Neural progenitor cell (in vitro differentiated cells): ENCODE results near the gene GUCA2A. TPM values are rescaled to one million over a fixed set of nuclear protein-coding genes. Genes with fewer than 3 reads are reported as not detected.

ENCODE experiments used
- DNase-seq: peaks from one replicate; pipeline ENCODE4 v3.0.0-alpha.2; 2016; ENCODE audit warnings: low spot score
- H2AFZ ChIP-seq: fragments of 200-600 bp; sonication (generic); replicated peaks from 2 replicates; pipeline ENCODE4 v1.6.1; 2016; ENCODE audit warnings: antibody characterized with exemption
- H3F3A ChIP-seq: fragments of 200-600 bp; sonication (generic); 2 replicates; pipeline ENCODE4 v1.6.1; 2016; ENCODE audit warnings: antibody characterized with exemption, low read depth
- H3K27ac ChIP-seq: fragments of 200-600 bp; sonication (generic); 2 replicates; pipeline ENCODE4 v1.5.1; 2016; ENCODE audit warnings: mild to moderate bottlenecking
- H3K27me3 ChIP-seq: fragments of 200-600 bp; sonication (generic); 2 replicates; pipeline ENCODE4 v1.6.1; 2016; ENCODE audit warnings: mild to moderate bottlenecking, moderate library complexity
- H3K36me3 ChIP-seq: fragments of 200-600 bp; sonication (generic); 2 replicates; pipeline ENCODE4 v1.5.1; 2016
- H3K4me1 ChIP-seq: fragments of 200-600 bp; sonication (generic); 2 replicates; pipeline ENCODE4 v1.6.1; 2016; ENCODE audit warnings: mixed run types
- H3K4me2 ChIP-seq: fragments of 200-600 bp; sonication (generic); 2 replicates; pipeline ENCODE4 v1.6.1; 2016
- H3K4me3 ChIP-seq: fragments of 200-600 bp; sonication (generic); 2 replicates; pipeline ENCODE4 v1.5.1; 2016
- H3K79me2 ChIP-seq: fragments of 200-600 bp; sonication (generic); 2 replicates; pipeline ENCODE4 v1.6.1; 2016; ENCODE audit warnings: low read depth
- H3K9ac ChIP-seq: fragments of 200-600 bp; sonication (generic); 2 replicates; pipeline ENCODE4 v1.6.1; 2016
- H3K9me3 ChIP-seq: fragments of 200-600 bp; sonication (generic); 2 replicates; pipeline ENCODE4 v1.5.1; 2016; ENCODE audit warnings: low read depth
- H4K20me1 ChIP-seq: fragments of 200-600 bp; sonication (generic); 2 replicates; pipeline ENCODE4 v1.6.1; 2016; ENCODE audit warnings: low read depth
- H3K27ac Mint-ChIP-seq: 3 replicates; pipeline ENCODE4 v1.8.0; 2021; ENCODE audit warnings: mixed read lengths
- H3K27me3 Mint-ChIP-seq: 2 replicates; pipeline ENCODE4 v1.8.0; 2022; ENCODE audit warnings: low read depth, mild to moderate bottlenecking, inconsistent platforms, moderate library complexity, mixed read lengths; ENCODE audit not compliant: insufficient read depth
- H3K36me3 Mint-ChIP-seq: 3 replicates; pipeline ENCODE4 v1.8.0; 2021; ENCODE audit warnings: mixed read lengths
- H3K4me1 Mint-ChIP-seq: 3 replicates; pipeline ENCODE4 v1.8.0; 2021; ENCODE audit warnings: mixed read lengths
- H3K4me3 Mint-ChIP-seq: 3 replicates; pipeline ENCODE4 v1.8.0; 2021; ENCODE audit warnings: mild to moderate bottlenecking, moderate library complexity, mixed read lengths
- H3K9me3 Mint-ChIP-seq: 3 replicates; pipeline ENCODE4 v1.8.0; 2020; ENCODE audit warnings: mixed read lengths
- CTCF ChIP-seq: fragments of 200-600 bp; sonication (generic); IDR thresholded peaks from 2 replicates; pipeline ENCODE4 v1.5.1; 2017; ENCODE audit warnings: antibody characterized with exemption, mild to moderate bottlenecking
- EZH2 ChIP-seq: fragments of 200-600 bp; sonication (generic); IDR thresholded peaks from 2 replicates; pipeline ENCODE4 v1.6.1; 2017; ENCODE audit warnings: antibody characterized with exemption, mild to moderate bottlenecking, moderate library complexity
- EZH2phosphoT487 ChIP-seq: fragments of 200-600 bp; sonication (generic); IDR thresholded peaks from 2 replicates; pipeline ENCODE4 v1.6.1; 2017; ENCODE audit warnings: antibody characterized with exemption
- total RNA-seq: library from RNA; depleted of rRNA; stranded (reverse); fragments of >200 nt; gene quantifications from 2 replicates; pipeline ENCODE4 v1.2.3, GENCODE V29; 2015; ENCODE audit warnings: low replicate concordance

GUCA2A gene
- total RNA-seq, 1 donor from 2014 or later = not detected

DNA sequence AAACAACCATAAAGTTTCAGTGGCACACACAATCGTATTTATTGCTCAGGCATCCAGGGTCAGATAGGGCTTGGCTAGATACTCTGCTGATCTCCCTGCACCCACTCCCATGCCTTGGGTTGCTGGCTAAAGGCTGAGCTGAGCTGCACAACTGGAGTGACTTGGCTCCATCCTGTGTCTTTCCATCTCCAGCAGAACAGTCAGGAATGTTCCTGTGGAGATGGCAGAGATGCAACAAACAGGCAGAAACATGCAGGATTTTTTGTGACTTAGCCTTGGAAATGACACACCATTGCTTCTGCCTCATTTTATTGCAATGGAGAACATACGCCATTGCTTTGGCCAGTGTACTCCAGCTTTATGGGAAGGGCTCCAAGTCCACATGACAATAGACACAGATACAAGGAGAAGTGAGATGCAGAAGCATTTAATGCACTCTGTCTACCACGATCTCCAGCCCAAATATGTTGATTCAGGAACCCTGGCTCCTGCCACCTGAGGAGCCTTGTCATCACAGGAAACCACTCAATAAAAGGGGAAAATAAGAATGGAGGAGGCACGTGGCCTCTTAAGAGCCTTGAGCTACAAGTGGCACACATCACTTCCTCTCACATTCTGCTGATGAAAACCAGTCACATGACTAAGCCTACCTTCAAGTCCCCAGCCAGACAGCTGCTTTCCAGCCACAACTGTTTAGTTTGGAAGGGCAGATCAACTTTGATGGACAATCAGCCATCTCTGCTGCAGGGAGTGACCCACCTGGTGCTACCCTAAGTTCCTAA is 21.5 kb downstream of the GUCA2A start:
- peaks cover 20% of the 10 kb centered on the region for H3K4me1 Mint-ChIP-seq
- no peaks in the 10 kb centered on the region for H3K36me3 ChIP-seq
- no peaks in the 10 kb centered on the region for H4K20me1 ChIP-seq
- no peak for DNase-seq
- H3K9me3 ChIP-seq = no peaks in the 10 kb centered on the region
- H3K79me2 ChIP-seq = no peaks in the 10 kb centered on the region
- H2AFZ ChIP-seq = no peak overlapping the region
- H3K4me3 ChIP-seq = no peak overlapping the region
- H3F3A ChIP-seq = no peaks in the 10 kb centered on the region
- no peaks in the 10 kb centered on the region for H3K27me3 ChIP-seq
- no peak overlapping the region for H3K27ac Mint-ChIP-seq
- peaks cover 2% of the 10 kb centered on the region for H3K9me3 Mint-ChIP-seq
- H3K4me1 ChIP-seq = peaks cover 2% of the 10 kb centered on the region
- H3K36me3 Mint-ChIP-seq = no peaks in the 10 kb centered on the region
- H3K27me3 Mint-ChIP-seq = no peaks in the 10 kb centered on the region
- H3K4me2 ChIP-seq = no peak overlapping the region
- TF ChIP-seq EZH2 (no peak), CTCF (no peak), EZH2phosphoT487 (no peak)
- H3K4me3 Mint-ChIP-seq = no peak overlapping the region
- H3K27ac ChIP-seq = no peak overlapping the region
- no peak overlapping the region for H3K9ac ChIP-seq

- Histone ChIP-seq H3K9ac (no peak overlapping the region), H3K4me1 (peaks cover 9% of the 10 kb centered on the region), H3K4me2 (no peak overlapping the region), H3F3A (no peaks in the 10 kb centered on the region), H3K27ac (no peak overlapping the region), H4K20me1 (no peaks in the 10 kb centered on the region), H2AFZ (no peak overlapping the region), H3K4me3 (no peak overlapping the region), H3K27me3 (no peaks in the 10 kb centered on the region), H3K36me3 (no peaks in the 10 kb centered on the region), H3K79me2 (no peaks in the 10 kb centered on the region), H3K9me3 (no peaks in the 10 kb centered on the region)
- no peak for TF ChIP-seq EZH2phosphoT487
- H3K9me3 Mint-ChIP-seq = peaks cover 2% of the 10 kb centered on the region
- peaks cover 3% of the 10 kb centered on the region for H3K27me3 Mint-ChIP-seq
- no peaks in the 10 kb centered on the region for H3K36me3 Mint-ChIP-seq
- no peak overlapping the region for H3K4me3 Mint-ChIP-seq
- H3K27ac Mint-ChIP-seq = no peak overlapping the region
- DNase-seq = no peak
- peaks cover 31% of the 10 kb centered on the region for H3K4me1 Mint-ChIP-seq
These were observed 22.6 kb downstream of the GUCA2A start for GRCh38 chr1:42141978-42142377.

GRCh38 chr1:42140191-42140590 is 24.4 kb downstream of the GUCA2A start:
- H3K27me3 ChIP-seq = no peaks in the 10 kb centered on the region
- peaks cover 3% of the 10 kb centered on the region for H3K27me3 Mint-ChIP-seq
- TF ChIP-seq CTCF (no peak), EZH2 (no peak), EZH2phosphoT487 (no peak)
- DNase-seq = no peak
- no peak overlapping the region for H3K9ac ChIP-seq
- no peak overlapping the region for H3K4me3 Mint-ChIP-seq
- no peaks in the 10 kb centered on the region for H3K9me3 ChIP-seq
- H3K36me3 Mint-ChIP-seq = no peaks in the 10 kb centered on the region
- H2AFZ ChIP-seq = no peak overlapping the region
- H3K9me3 Mint-ChIP-seq = peaks cover 2% of the 10 kb centered on the region
- H4K20me1 ChIP-seq = no peaks in the 10 kb centered on the region
- peaks cover 38% of the 10 kb centered on the region for H3K4me1 Mint-ChIP-seq
- no peaks in the 10 kb centered on the region for H3K36me3 ChIP-seq
- no peak overlapping the region for H3K27ac ChIP-seq
- H3K27ac Mint-ChIP-seq = no peak overlapping the region
- H3K4me1 ChIP-seq = peaks cover 9% of the 10 kb centered on the region
- no peak overlapping the region for H3K4me3 ChIP-seq
- no peaks in the 10 kb centered on the region for H3K79me2 ChIP-seq
- H3F3A ChIP-seq = no peaks in the 10 kb centered on the region
- no peak overlapping the region for H3K4me2 ChIP-seq

DNA sequence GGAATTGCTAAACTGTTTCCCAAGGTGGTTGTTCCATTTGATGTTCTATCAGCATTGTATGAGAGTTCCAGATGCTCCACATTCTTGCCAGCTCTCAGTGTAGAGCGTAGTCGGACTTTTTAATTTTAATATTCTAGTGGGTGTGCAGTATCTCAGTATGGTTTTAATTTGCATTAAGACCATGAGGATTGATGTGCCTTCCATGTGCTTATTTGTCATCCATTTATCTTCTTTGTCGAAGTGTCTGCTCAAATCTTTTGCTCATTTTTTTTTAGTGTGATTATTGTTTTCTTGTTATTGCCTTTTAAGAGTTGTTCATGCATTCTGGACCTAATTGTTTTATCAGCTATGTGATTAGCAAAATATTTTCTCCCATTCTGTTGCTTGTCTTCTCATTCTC is 25.1 kb downstream of the GUCA2A start:
- Histone ChIP-seq H3F3A (no peaks in the 10 kb centered on the region), H3K4me2 (no peak overlapping the region), H3K36me3 (no peaks in the 10 kb centered on the region), H2AFZ (no peak overlapping the region), H3K27me3 (no peaks in the 10 kb centered on the region), H3K9me3 (no peaks in the 10 kb centered on the region), H3K4me1 (peaks cover 9% of the 10 kb centered on the region), H3K4me3 (no peak overlapping the region), H4K20me1 (no peaks in the 10 kb centered on the region), H3K79me2 (no peaks in the 10 kb centered on the region), H3K9ac (no peak overlapping the region), H3K27ac (no peak overlapping the region)
- H3K9me3 Mint-ChIP-seq = peaks cover 2% of the 10 kb centered on the region
- DNase-seq = no peak
- H3K36me3 Mint-ChIP-seq = no peaks in the 10 kb centered on the region
- peaks cover 36% of the 10 kb centered on the region for H3K4me1 Mint-ChIP-seq
- no peak for TF ChIP-seq EZH2
- no peak for TF ChIP-seq EZH2phosphoT487
- no peak for TF ChIP-seq CTCF
- H3K27ac Mint-ChIP-seq = no peak overlapping the region
- H3K4me3 Mint-ChIP-seq = no peak overlapping the region
- H3K27me3 Mint-ChIP-seq = peaks cover 3% of the 10 kb centered on the region
